HG03378 (cell line): Measurements from ENCODE around the gene WDR45.
"Not testable (repeated sequence)": the region's sequence is repeated elsewhere in the genome, so short reads cannot be mapped to it uniquely, and the experiment has no call there.

Experiments used
- ATAC-seq: cut with Tn5 transposase; IDR thresholded peaks from one replicate; pipeline ENCODE4 v1.9.1; 2021; ENCODE audit warnings: mild to moderate bottlenecking, moderate library complexity; ENCODE audit not compliant: unreplicated experiment

The WDR45 gene

DNA sequence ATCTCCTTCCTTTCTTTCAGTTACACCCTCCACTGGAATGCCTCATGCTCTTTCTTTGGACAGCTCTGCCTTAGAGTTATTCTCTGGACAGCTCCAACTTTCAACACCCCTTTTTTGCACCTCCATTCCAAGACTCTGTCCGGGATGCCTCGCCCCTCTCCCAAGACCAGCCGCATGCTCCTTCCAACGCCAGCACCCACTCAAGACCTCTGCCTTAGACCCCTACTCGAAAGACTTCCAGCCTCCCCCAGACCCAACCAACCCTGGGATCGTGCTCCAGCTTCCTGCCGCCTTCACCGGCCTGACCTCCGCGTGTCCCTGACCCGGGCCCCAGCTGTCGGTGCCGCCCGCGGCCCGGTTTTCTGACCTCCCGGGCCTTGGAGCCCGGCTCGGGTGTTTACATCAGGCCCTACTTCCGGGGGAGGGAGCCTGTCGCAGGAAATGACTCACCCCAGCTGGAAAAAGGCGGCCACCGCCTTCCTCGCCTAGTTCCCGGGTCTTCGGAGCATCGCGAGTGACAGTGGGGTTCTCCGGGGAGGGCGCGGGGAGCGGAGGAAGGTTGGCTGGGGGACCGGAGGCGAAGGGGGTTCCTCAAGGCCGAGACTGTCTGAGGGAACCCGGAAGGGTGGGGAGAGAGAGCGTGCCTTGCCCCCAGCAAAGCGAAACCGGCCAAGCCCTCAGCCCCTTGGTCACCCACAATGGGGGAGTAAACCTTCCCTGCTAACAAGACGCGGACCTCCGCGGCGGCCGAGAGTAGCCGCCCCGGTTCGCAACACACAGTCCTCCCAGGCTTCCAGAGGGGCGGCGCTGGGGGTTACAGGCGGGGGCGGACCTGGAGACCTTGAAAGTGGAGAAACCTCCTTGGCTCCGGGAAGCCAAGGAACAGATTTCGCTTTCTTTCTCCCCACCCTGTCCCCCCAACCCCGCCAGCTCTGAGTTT, at the start of gene WDR45:
TSS of gene WDR45 (minus strand) at position 399 of the 940 bp plus-strand sequence. CDS start 1,792 bp downstream, outside the sequence.
- peak; percentile 75 for ATAC-seq

DNA sequence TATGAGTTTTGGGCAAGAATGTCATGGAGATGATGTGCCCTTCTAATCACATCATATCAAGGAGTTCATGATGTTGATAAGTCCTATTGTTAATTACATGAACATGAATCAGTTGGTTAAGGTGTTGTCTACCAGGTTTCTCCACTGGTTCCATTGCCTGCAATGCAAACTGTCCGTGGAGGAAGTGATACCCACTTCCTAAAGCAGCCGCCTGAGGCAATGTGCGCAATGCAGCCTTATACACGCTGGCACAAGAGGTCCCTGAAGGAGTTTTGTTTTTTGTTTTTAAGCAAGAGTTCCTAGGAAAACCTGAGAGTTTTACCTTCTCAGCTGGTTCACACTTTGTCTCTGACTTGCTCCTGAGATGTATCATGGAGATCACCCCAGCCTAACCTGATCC, 49.7 kb upstream of the WDR45 start:
- no peak for ATAC-seq

DNA sequence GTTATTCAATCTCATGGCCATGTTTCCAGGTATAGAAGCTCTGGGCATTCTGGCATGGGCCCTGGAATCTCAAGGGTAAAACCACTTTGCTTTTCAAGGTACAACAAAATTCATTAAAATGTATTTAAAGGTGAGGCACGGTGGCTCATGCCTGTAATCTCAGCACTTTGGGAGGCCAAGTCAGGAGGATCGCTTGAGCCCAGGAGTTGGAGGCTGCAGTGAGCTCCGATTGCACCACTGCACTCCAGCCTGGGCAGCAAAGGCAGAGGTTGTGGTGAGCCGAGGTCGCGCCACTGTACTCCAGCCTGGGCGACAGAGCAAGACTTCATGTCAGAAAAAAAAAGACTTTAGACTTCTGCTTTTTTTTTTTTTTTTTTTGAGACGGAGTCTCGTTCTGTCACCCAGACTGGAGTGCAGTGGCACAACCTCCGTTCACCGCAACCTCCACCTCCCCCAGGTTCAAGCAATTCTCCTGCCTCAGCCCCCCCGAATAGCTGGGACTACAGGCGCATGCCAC, 48.1 kb upstream of the WDR45 start:
- ATAC-seq, result not testable (repeated sequence)

DNA sequence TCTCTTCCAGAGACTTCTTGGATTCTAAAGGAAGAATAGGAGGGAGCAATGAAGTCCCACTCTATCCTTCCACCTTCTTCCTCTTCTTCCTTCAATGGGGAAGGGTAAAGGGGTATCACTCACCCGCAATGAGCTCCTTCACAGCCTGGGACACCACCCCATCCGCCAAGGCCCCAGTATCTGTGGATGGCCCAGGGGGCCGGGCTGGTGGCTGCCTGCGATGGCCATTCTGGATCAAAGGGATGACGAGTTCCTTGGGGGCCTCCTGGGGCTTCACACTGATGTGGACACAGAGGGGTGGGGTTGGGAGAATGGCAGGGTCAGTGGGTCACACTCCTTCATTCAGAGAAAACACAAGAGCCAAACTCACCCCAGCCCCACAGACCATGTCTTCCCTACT, 42.8 kb upstream of the WDR45 start:
- ATAC-seq, result no peak

DNA sequence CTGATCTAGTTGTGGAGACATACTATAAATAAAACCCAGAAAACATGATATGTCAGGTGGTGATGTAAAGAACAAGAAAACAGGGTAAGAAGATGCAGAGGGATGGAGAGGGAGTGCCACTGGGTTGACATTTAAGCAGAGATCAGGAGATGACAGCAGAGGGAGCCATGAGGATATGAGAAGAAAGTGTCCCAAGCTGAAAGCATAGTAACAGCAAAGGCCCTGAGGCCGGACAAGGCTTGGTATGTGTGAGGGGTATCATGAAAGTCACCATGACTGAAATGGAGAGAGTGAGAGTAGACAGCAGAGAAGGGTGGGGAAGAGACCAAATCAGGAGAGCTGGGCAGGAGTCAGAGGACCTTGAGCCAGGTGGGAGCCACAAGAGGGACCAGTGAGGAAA, 40.4 kb upstream of the WDR45 start:
- ATAC-seq, result no peak

DNA sequence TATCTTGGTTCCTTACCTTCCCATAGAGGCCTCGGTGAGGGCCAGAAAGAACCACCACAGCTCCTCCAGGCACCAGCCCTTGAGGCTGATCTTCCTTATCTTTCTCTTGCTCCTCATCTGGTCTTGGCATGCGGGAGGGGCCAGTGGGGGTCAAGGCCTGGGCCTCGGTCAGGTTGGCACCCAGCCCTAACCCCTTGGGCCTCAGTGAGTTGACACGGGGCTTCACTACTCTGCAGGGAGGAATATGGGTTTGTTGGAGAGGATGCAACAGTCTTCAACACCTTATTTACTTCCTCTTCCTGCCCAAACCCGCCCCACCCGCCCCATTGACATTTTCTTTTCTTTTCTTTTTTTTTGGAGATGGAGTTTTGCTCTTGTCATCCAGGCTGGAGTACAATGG, 37.9 kb upstream of the WDR45 start:
- ATAC-seq, result no peak

DNA sequence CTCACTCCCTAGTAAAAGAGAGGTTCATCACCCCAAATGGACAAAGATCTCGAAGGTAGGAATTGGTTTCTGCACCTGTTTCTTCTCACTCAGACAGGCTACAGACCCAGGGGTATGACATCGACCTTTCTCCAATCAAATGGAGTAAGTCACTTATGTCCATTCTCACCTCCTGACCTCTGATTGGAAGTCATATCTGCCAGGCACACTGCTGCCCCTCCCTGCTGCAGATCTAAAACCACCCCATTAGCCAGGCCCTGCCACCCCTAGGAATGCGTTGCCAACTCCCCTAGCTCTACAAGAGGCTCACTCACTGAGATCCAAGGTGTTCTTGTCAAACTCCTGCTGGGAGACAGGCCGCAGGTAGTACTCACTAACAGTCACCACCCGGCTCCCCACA, 37.0 kb upstream of the WDR45 start:
- no peak for ATAC-seq

DNA sequence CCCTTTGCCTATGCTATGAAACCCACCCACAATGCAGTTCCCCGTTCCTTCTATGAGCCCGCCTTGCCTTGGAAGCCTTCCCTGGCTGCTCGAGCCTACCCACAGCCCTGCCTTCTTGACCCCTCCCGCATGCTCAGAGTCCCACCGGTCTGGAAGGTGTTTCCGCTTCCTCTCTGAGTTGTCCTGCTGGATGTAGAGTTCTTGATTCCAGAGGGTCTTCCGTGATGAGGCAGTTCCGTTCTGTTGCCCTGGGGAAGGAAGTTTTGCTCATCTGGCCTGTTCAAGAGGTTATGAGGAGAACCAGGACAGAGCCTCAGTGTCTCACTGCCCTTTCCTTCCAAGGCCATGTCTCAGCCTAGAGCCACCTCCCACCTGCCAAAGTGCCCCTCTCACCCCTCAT, 36.4 kb upstream of the WDR45 start:
- ATAC-seq, result no peak

DNA sequence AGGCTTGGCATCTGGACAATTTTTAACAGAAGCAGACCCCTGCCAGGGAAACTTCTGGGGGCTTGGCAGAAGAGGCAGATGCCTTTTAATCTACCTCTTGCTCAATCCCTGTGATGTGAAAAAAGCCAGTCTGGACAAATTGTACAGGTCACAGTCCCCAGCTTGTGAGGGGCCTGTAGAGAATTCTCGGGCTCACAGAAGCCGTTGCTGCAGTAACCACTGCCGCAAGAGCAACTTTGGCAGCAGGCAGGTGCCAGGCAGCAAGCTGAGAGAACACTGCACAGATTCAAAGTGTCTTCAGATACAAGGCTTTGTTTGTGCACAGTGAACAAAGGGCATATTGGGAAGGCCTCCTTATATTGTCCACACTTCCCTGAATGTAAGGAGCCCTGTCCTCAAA, 32.1 kb upstream of the WDR45 start:
- ATAC-seq, result no peak

DNA sequence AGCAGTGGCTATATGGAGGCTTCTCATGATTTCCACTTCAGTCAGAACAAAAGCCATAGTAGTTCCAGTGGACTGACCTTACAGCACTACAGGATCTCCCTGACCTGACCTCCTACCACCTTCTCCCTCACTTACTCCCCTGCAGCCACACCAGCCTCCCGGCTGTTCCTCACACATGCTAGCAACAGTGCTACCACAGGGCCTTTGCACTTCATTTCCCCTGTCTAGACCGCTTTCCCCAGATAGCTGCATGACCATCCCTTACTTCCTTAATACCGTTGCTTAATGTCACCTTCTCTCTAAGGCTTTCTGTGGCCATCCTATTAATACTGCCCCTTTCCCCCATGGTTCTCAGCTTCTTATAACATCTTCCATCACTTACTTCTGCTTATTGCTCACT, 30.7 kb upstream of the WDR45 start:
- no peak for ATAC-seq

DNA sequence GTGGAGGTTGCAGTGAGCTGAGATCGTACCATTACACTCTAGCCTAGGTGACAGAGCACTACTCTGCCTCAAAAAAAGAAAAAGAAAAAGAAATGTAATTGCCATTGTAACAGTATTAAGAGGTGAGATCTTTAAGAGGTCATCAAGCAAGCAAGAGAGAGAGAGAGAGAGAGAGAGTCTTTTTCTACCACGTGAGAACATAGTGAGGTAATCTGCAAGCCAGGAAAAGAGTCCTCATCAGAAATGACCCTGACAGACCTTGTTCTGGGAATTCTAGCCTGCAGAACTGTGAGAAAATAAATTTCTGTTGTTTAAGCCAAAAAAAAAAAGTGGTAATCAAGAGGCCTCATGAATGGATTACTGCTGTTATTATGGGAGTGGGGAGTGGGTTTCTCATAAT, 29.0 kb upstream of the WDR45 start:
- ATAC-seq, result no peak

DNA sequence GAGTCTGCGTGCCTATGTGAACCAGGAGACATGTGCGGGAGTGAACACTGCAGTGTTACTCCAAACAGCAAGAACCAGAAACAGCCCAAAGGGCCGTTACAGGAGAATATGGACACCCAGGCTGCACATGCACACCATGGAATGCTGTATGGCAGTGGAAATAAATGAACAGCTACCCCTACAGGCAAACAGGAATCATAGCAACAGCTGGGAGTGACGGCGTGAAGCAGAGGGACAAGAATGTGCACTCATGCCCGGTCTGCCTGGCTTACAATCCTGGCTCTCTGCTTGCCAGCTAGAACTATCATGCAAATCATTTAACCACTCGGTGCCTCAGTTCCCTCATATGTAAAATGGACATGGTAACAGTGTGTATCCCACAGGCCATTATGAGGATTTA, 27.2 kb upstream of the WDR45 start:
- ATAC-seq, result no peak

DNA sequence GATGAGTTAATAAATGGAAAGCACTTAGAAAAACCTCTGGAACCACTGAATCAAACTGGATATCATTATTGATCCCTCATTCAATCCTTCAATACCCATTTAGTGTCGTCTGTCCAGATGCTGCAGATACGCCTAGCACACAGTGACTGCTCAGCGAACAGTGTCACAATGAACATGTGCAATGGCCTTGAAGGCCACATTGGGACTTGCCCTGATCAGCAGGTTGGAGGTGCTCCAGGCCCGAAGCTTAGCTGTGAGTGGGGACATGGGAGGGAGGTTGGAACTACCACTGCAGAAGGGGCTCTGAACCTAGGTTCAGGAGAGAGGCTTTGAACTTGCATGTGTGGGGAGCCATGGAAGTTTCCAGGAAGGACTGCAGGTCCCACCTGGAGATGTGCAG, 26.6 kb upstream of the WDR45 start:
- ATAC-seq, result no peak

DNA sequence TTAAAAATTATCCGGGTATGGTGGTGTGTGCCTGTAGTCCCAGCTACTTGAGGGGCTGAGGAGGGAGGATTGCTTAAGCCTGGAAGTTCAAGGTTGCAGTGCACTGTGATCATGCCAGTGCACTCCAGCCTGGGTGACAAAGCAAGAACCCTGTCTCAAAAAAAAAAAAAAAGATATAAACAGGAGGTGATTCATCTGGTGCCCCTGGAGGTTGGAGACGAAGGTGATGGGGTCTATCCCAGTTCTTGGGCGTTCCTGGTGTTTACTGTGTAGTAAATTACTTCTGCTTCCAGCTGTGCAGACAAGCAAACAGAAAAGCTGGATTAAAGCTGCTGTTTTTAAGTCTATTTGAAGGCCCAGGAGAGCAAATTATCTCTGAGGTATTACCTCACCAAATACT, 23.9 kb upstream of the WDR45 start:
- no peak for ATAC-seq

DNA sequence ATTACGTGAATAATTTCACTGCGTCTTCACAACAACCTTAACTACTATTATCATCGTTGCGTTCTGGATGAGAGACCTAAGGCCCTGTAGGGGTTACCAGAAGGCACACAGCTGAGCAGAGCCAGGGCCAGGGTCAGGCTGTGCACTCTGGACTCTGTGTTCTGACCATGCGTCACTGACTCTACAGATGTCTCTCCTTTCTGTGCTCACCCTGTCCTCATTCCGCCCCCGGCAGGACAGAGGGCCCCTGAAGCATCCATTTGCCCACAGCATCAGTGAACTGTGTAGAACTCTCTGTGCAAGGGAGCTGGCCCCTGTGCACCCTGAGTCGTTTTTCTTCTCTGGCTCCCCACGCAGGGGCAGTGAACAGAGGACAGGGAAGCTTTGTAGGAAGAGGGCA, 22.5 kb upstream of the WDR45 start:
- no peak for ATAC-seq

DNA sequence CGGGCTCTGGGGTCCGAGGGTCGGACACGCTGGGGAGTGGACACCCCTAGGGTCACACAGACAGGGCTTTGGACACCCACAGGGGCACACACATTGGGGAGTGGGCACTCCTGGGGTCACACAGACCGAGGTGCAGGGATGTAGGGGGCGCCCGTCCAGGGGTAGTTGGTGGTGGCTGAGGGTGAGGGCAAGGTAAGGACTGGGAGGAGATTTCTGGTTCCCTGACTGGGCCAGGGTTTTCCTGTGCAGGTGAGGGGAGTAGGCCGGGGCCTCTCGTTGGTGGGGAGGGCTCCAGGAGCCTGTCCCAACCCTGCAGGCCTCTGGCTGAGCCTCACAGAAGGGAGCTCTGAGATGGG, 21.9 kb upstream of the WDR45 start:
- no peak for ATAC-seq

DNA sequence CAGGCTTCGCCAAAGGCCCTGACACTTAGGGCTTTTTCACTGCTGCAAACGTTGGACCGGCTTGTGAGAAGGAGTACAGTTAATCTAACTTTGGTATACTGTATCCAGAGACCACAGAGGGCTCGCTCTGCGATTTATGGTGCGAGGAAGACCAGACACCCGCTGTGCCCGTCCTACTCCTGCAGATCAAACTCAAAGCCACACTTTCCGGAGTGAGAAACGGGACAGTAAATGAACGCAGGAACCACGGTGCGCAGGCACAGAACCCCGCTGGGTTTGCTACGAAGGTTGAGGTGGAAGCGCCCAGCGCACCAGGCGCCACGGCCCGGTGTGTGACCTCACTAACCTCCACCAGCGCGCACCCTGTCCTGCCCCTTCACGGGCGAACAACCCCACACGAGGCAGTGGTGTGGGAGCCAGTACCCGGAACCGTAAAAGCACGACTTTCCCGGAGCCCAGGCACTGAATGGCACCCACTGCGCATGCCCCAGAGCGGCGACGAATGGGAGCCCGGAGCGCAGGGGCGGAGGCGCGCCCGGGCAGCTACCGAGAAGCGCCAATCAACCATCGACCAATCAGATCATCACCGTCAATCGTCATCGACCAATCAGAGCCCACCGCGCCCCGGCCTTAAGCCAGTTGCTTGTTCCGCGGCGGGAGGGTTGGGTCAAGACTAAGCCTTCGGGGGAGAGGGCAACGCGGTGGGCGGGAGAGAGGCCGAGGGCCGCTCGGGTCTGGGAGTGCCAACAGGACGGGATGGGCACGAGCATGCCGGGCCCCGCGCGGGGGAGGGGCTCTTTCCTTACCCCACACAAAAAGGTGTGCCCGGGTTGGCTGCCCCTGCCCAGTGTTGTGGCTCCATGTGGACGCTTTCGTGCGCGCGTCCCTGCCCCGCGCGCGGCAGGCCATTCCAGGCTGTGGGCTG, 21.3 kb upstream of the WDR45 start:
- peak; percentile 95 for ATAC-seq

DNA sequence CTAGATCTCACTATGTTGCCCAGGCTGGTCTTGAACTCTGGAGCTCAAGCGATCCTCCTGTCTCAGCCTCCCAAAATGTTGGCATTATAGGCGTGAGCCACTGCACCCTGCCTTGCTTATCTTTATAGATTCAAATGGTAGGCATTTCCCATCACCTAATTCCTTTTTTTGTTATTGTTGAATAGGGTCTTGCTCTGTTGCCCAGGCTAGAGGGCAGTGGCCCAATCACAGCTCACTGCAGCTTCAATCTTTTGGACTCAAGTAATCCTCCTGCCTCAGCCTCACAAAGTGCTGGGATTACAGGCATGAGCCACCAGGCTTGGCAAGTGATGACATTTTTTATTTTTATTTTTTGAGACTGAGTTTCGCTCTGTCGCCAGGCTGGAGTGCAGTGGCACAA, 16.7 kb upstream of the WDR45 start:
- no peak for ATAC-seq

DNA sequence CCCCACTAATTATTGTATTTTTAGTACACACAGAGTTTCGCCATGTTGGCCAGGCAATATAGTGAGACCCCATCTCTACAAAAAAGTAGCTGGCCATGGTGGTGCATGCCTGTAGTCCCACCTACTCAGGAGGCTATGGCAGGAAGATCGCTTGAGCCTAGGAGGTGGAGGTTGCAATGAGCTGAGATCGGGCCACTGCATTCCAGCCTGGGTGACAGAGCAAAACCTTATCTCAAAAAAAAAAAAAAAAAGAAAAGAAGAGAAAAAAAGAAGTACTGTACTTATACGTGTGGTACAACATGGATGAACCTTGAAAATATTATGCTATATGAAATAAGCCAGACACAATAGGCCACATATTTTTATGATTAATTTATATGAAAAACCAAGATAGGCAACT, 9.9 kb upstream of the WDR45 start:
- ATAC-seq, result no peak

DNA sequence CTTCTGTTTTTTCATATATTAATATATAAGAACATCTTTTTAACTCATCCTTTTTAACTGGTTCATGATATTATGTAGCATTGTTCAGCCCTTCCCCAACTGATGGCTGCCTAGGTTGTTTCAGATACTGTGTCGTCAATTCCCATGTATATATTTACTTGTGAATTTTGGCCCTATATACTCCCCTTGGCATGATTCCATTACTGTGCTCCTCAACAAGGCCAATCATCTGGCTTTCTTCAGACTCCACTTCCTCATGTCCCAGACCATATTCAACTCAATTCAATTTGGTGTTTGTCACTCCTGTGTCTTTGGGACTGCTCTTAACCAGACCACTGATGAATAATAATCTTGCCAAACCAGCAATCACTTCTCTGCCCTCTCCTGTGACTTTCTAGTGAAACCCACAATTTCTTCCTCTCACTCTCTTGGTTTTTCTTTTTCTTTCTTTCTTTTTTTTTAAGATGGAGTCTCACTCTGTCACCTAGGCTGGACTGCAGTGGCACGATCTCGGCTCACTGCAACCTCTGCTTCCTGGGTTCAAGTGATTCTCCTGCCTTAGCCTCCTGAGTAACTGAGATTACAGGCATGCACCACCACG, 2.7 kb upstream of the WDR45 start:
- ATAC-seq, result no peak

DNA sequence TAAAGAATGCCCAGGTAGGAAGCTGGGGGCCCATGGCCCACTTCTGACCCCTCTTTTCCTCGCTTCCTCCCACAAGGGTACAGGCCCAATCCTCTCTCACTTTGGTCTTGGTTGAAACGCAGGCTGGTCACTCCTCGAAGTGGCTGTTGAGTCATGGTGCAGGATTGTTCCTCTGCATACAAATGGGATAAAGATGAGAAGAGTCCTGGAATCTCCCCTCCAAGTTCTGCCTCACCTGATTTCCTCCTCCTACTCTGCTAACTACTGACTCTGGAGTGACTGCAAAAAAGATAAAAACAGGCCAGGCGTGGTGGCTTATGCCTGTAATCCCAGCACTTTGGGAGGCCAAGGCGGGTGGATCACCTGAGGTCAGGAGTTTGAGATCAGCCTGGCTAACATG, 1.7 kb downstream of the WDR45 start:
- ATAC-seq, result no peak
